ENCODE data around the gene TRAPPC3. TPM values are rescaled to one million over a fixed set of nuclear protein-coding genes. Genes with fewer than 3 reads are reported as not detected.
A peak's percentile ranks its signal among the peaks of the same experiment; 100 is the strongest.

Gene TRAPPC3
- total RNA-seq, 1 donor from 2014 or later = 69.7 TPM

GRCh38 chr1:36088265-36088576 lies 61.1 kb downstream of the TRAPPC3 start:
- Mint-ChIP-seq H3K4me3 (ENCODE audit: unreplicated experiment) (peak overlapping the region; percentile 83), H3K9me3 (ENCODE audit: low read depth) (no peaks in the 10 kb centered on the region), H3K27me3 (ENCODE audit: low read depth) (no peaks in the 10 kb centered on the region), H3K4me1 (ENCODE audit: low read depth) (peaks cover 17% of the 10 kb centered on the region), H3K27ac (ENCODE audit: unreplicated experiment) (no peak overlapping the region), H3K36me3 (ENCODE audit: low read depth) (peaks cover 9% of the 10 kb centered on the region)
- peak; percentile 82 for DNase-seq (ENCODE audit: low spot score)
- TF ChIP-seq CTCF (IDR thresholded peaks at IDR 0.05) = no peak

GRCh38 chr1:36087233-36088123 lies 61.8 kb downstream of the TRAPPC3 start:
- H3K27ac Mint-ChIP-seq (ENCODE audit: unreplicated experiment) = no peak overlapping the region
- no peak overlapping the region for H3K4me3 Mint-ChIP-seq (ENCODE audit: unreplicated experiment)
- TF ChIP-seq CTCF (IDR thresholded peaks at IDR 0.05) = no peak
- DNase-seq (ENCODE audit: low spot score) = peak; percentile 87
- peaks cover 8% of the 10 kb centered on the region for H3K36me3 Mint-ChIP-seq (ENCODE audit: low read depth)
- H3K4me1 Mint-ChIP-seq (ENCODE audit: low read depth) = peaks cover 17% of the 10 kb centered on the region
- no peaks in the 10 kb centered on the region for H3K27me3 Mint-ChIP-seq (ENCODE audit: low read depth)
- H3K9me3 Mint-ChIP-seq (ENCODE audit: low read depth) = no peaks in the 10 kb centered on the region

Other genes starting within 250 kb of the TRAPPC3 start
- 26.0 to 34.5 TPM (median 26.1 TPM) in 3 replicates for gene AGO3, start 218.4 kb downstream of the TRAPPC3 start, total RNA-seq
- 0.17 TPM in 1 of 3 replicates, not detected in the others for gene TEKT2, start 65.4 kb downstream of the TRAPPC3 start, total RNA-seq
- gene ADPRS, start 60.6 kb downstream of the TRAPPC3 start, total RNA-seq = 24.0 to 26.9 TPM (median 26.8 TPM) in 3 replicates
- gene COL8A2, start 24.3 kb downstream of the TRAPPC3 start, total RNA-seq = 10.8 to 18.1 TPM (median 17.4 TPM) in 3 replicates
- gene MAP7D1, start 6.7 kb upstream of the TRAPPC3 start, total RNA-seq = 159 to 177 TPM (median 173 TPM) in 3 replicates
- 88.7 to 106 TPM (median 106 TPM) in 3 replicates for gene THRAP3, start 75.0 kb upstream of the TRAPPC3 start, total RNA-seq
- 9.4 to 15.0 TPM (median 10.8 TPM) in 3 replicates for gene SH3D21, start 156.9 kb upstream of the TRAPPC3 start, total RNA-seq
- gene EVA1B, start 174.2 kb upstream of the TRAPPC3 start, total RNA-seq = 55.7 to 88.4 TPM (median 85.2 TPM) in 3 replicates
- 42.6 to 63.7 TPM (median 59.9 TPM) in 3 replicates for gene STK40, start 236.4 kb upstream of the TRAPPC3 start, total RNA-seq
- gene LSM10, start 248.4 kb upstream of the TRAPPC3 start, total RNA-seq = 45.0 to 47.3 TPM (median 45.7 TPM) in 3 replicates

All from chondrocyte (in vitro differentiated cells).